ENCODE measurements around the gene SCPEP1. TPM values are rescaled to one million over a fixed set of nuclear protein-coding genes. Genes with fewer than 3 reads are reported as not detected.

Gene SCPEP1
- total RNA-seq, 1 experiment from 2014 or later = 19.4 TPM

GRCh38 chr17:56943505-56944125 is 34.3 kb upstream of the SCPEP1 start:
- Histone ChIP-seq H2AFZ (no peak overlapping the region), H3K4me2 (no peak overlapping the region), H3K9me3 (ENCODE audit: insufficient read depth, low read depth) (no peaks in the 10 kb centered on the region), H3K4me1 (replicated peaks; ENCODE audit: insufficient read depth) (peaks cover 6% of the 10 kb centered on the region), H3K4me3 (no peak overlapping the region), H4K20me1 (ENCODE audit: insufficient read depth) (peaks cover 4% of the 10 kb centered on the region; the same call in 1 of the 2 replicates), H3K9me2 (ENCODE audit: insufficient read depth) (no peaks in the 10 kb centered on the region), H3K27ac (no peak overlapping the region), H3K79me2 (ENCODE audit: low read depth) (no peaks in the 10 kb centered on the region), H3K27me3 (ENCODE audit: insufficient read depth, low read depth) (no peaks in the 10 kb centered on the region), H3F3A (ENCODE audit: insufficient read depth, low read depth) (peaks cover 21% of the 10 kb centered on the region), H3K36me3 (ENCODE audit: low read depth) (peaks cover 61% of the 10 kb centered on the region)
- ChIA-PET CTCF (interaction anchor here (1.2 kb wide), 1 partner anchor 124 kb away, joined by 4 read pairs; no protein-coding TSS in a partner anchor), POLR2A (ENCODE audit: unreplicated experiment) (no interaction called here)
- no peak for DNase-seq
- intact Hi-C loops (cut with micrococcal nuclease; ENCODE audit: unreplicated experiment) = loop anchor here (5.0 to 10.0 kb wide), 3 partner anchors 111 to 351 kb away; partner anchors contain the start of genes C17orf67, DGKE and NOG
- TF ChIP-seq EZH2 (IDR thresholded peaks at IDR 0.05; ENCODE audit: low read depth) = no peak
- TF ChIP-seq, protein P1, sequence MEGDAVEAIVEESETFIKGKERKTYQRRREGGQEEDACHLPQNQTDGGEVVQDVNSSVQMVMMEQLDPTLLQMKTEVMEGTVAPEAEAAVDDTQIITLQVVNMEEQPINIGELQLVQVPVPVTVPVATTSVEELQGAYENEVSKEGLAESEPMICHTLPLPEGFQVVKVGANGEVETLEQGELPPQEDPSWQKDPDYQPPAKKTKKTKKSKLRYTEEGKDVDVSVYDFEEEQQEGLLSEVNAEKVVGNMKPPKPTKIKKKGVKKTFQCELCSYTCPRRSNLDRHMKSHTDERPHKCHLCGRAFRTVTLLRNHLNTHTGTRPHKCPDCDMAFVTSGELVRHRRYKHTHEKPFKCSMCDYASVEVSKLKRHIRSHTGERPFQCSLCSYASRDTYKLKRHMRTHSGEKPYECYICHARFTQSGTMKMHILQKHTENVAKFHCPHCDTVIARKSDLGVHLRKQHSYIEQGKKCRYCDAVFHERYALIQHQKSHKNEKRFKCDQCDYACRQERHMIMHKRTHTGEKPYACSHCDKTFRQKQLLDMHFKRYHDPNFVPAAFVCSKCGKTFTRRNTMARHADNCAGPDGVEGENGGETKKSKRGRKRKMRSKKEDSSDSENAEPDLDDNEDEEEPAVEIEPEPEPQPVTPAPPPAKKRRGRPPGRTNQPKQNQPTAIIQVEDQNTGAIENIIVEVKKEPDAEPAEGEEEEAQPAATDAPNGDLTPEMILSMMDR (conservative IDR thresholded peaks at IDR 0.05) = no peak
- BruUV-seq (replicated peaks) = no TSS peak

GRCh38 chr17:56945938-56946505 is 31.9 kb upstream of the SCPEP1 start:
- H3K27me3 ChIP-seq (ENCODE audit: insufficient read depth, low read depth) = no peaks in the 10 kb centered on the region
- intact Hi-C loops (cut with micrococcal nuclease; ENCODE audit: unreplicated experiment) = loop anchor here (10.0 kb wide), 1 partner anchor 221 kb away; no protein-coding TSS in a partner anchor
- no peak for TF ChIP-seq EZH2 (IDR thresholded peaks at IDR 0.05; ENCODE audit: low read depth)
- TF ChIP-seq, protein P1 (conservative IDR thresholded peaks at IDR 0.05) = no peak
- peaks cover 16% of the 10 kb centered on the region for H3F3A ChIP-seq (ENCODE audit: insufficient read depth, low read depth)
- no peaks in the 10 kb centered on the region for H3K9me3 ChIP-seq (ENCODE audit: insufficient read depth, low read depth)
- no peak overlapping the region for H2AFZ ChIP-seq
- H3K9me2 ChIP-seq (ENCODE audit: insufficient read depth) = no peaks in the 10 kb centered on the region
- no peak overlapping the region for H3K4me2 ChIP-seq
- peaks cover 64% of the 10 kb centered on the region for H3K36me3 ChIP-seq (ENCODE audit: low read depth)
- no peaks in the 10 kb centered on the region for H3K79me2 ChIP-seq (ENCODE audit: low read depth)
- peaks cover 4% of the 10 kb centered on the region for H4K20me1 ChIP-seq (ENCODE audit: insufficient read depth)
- H3K27ac ChIP-seq = no peak overlapping the region
- no peaks in the 10 kb centered on the region for H3K4me1 ChIP-seq (replicated peaks; ENCODE audit: insufficient read depth)
- H3K4me3 ChIP-seq = no peak overlapping the region
- DNase-seq = no peak
- CTCF ChIA-PET = no interaction called here
- BruUV-seq (replicated peaks) = no TSS peak
- POLR2A ChIA-PET (ENCODE audit: unreplicated experiment) = no interaction called here

DNA sequence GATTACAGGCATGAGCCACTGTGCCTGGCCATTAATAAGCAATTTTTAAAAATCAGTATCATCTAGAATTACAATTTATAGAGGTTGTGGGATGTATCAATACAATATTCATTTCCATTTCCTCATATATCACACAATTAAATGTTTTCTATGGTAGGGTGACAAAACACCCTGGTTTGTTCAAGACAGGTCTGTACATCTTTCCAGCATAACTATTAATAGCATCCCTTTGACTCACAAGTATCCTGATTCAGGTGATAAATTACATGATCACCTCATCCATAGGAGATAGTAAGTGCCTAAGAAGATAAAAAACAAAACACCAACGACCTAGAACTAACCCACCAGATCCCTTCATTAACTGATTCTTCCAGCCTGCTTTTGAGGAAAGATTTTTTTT is 30.2 kb upstream of the SCPEP1 start:
- H3K79me2 ChIP-seq (ENCODE audit: low read depth) = peaks cover 11% of the 10 kb centered on the region
- no peak overlapping the region for H3K27ac ChIP-seq
- no peak overlapping the region for H2AFZ ChIP-seq
- H3K9me2 ChIP-seq (ENCODE audit: insufficient read depth) = no peaks in the 10 kb centered on the region
- peaks cover 55% of the 10 kb centered on the region for H3K36me3 ChIP-seq (ENCODE audit: low read depth)
- H4K20me1 ChIP-seq (ENCODE audit: insufficient read depth) = peaks cover 15% of the 10 kb centered on the region
- no peaks in the 10 kb centered on the region for H3K4me1 ChIP-seq (replicated peaks; ENCODE audit: insufficient read depth)
- no peak for TF ChIP-seq EZH2 (IDR thresholded peaks at IDR 0.05; ENCODE audit: low read depth)
- TF ChIP-seq, protein P1 (conservative IDR thresholded peaks at IDR 0.05) = no peak
- H3F3A ChIP-seq (ENCODE audit: insufficient read depth, low read depth) = peaks cover 16% of the 10 kb centered on the region; the same call in 1 of the 2 replicates
- H3K9me3 ChIP-seq (ENCODE audit: insufficient read depth, low read depth) = no peaks in the 10 kb centered on the region
- POLR2A ChIA-PET (ENCODE audit: unreplicated experiment) = no interaction called here
- no TSS peak for BruUV-seq (replicated peaks)
- no peak for DNase-seq
- intact Hi-C loops (cut with micrococcal nuclease; ENCODE audit: unreplicated experiment) = loop anchor here (10.0 kb wide), 1 partner anchor 223 kb away; no protein-coding TSS in a partner anchor
- no peak overlapping the region for H3K4me2 ChIP-seq
- no peaks in the 10 kb centered on the region for H3K27me3 ChIP-seq (ENCODE audit: insufficient read depth, low read depth)
- CTCF ChIA-PET = no interaction called here
- no peak overlapping the region for H3K4me3 ChIP-seq

Measured in PC-9 (cell line).